ENCODE data around the gene DPYSL3. TPM values are rescaled to one million over a fixed set of nuclear protein-coding genes. Genes with fewer than 3 reads are reported as not detected.

Gene DPYSL3
- total RNA-seq, 1 donor from 2014 or later, result 102 TPM

GRCh38 chr5:147445917-147446316 lies 64.0 kb downstream of the DPYSL3 start:
- H3K36me3 Mint-ChIP-seq (ENCODE audit: low read depth), result peaks cover 9% of the 10 kb centered on the region
- peaks cover 5% of the 10 kb centered on the region for H3K9me3 Mint-ChIP-seq
- no peak overlapping the region for H3K27ac Mint-ChIP-seq (ENCODE audit: unreplicated experiment)
- peak overlapping the region; percentile 33 for H3K4me3 Mint-ChIP-seq
- H3K4me1 Mint-ChIP-seq, result peaks cover 53% of the 10 kb centered on the region
- H3K27me3 Mint-ChIP-seq (ENCODE audit: low read depth), result peaks cover 4% of the 10 kb centered on the region
- no peak for TF ChIP-seq CTCF (conservative IDR thresholded peaks at IDR 0.05)
- DNase-seq (ENCODE audit: low read depth, low spot score), result no peak

- H3K9me3 Mint-ChIP-seq, result peaks cover 5% of the 10 kb centered on the region
- peaks cover 9% of the 10 kb centered on the region for H3K36me3 Mint-ChIP-seq (ENCODE audit: low read depth)
- no peak for DNase-seq (ENCODE audit: low read depth, low spot score)
- H3K27me3 Mint-ChIP-seq (ENCODE audit: low read depth), result no peaks in the 10 kb centered on the region
- peaks cover 54% of the 10 kb centered on the region for H3K4me1 Mint-ChIP-seq
- peak overlapping the region; percentile 47 for H3K4me3 Mint-ChIP-seq
- H3K27ac Mint-ChIP-seq (ENCODE audit: unreplicated experiment), result no peak overlapping the region
- TF ChIP-seq CTCF (conservative IDR thresholded peaks at IDR 0.05), result no peak
Measured at GRCh38 chr5:147445090-147445489, 64.8 kb downstream of the DPYSL3 start.

- peaks cover 66% of the 10 kb centered on the region for H3K4me1 Mint-ChIP-seq
- TF ChIP-seq CTCF (conservative IDR thresholded peaks at IDR 0.05), result no peak
- peaks cover 11% of the 10 kb centered on the region for H3K36me3 Mint-ChIP-seq (ENCODE audit: low read depth)
- no peak for DNase-seq (ENCODE audit: low read depth, low spot score)
- H3K9me3 Mint-ChIP-seq, result peaks cover 5% of the 10 kb centered on the region
- peak overlapping the region; percentile 82 for H3K27ac Mint-ChIP-seq (ENCODE audit: unreplicated experiment)
- no peak overlapping the region for H3K4me3 Mint-ChIP-seq
- no peaks in the 10 kb centered on the region for H3K27me3 Mint-ChIP-seq (ENCODE audit: low read depth)
Measured at GRCh38 chr5:147442224-147442623, 67.6 kb downstream of the DPYSL3 start.

GRCh38 chr5:147441191-147441695 lies 68.6 kb downstream of the DPYSL3 start:
- peaks cover 65% of the 10 kb centered on the region for H3K4me1 Mint-ChIP-seq
- no peak for TF ChIP-seq CTCF (conservative IDR thresholded peaks at IDR 0.05)

GRCh38 chr5:147439254-147439653 lies 70.6 kb downstream of the DPYSL3 start:
- Mint-ChIP-seq H3K4me3 (no peak overlapping the region), H3K27ac (ENCODE audit: unreplicated experiment) (peak overlapping the region; percentile 3), H3K27me3 (ENCODE audit: low read depth) (no peaks in the 10 kb centered on the region), H3K4me1 (peaks cover 53% of the 10 kb centered on the region), H3K9me3 (peaks cover 5% of the 10 kb centered on the region), H3K36me3 (ENCODE audit: low read depth) (peaks cover 10% of the 10 kb centered on the region)
- TF ChIP-seq CTCF (conservative IDR thresholded peaks at IDR 0.05), result no peak
- DNase-seq (ENCODE audit: low read depth, low spot score), result no peak

More at GRCh38 chr5:147441191-147441695, 68.6 kb downstream of the DPYSL3 start:
- Mint-ChIP-seq H3K27me3 (ENCODE audit: low read depth) (no peaks in the 10 kb centered on the region), H3K9me3 (peaks cover 5% of the 10 kb centered on the region), H3K36me3 (ENCODE audit: low read depth) (peaks cover 10% of the 10 kb centered on the region), H3K4me3 (no peak overlapping the region), H3K27ac (ENCODE audit: unreplicated experiment) (no peak overlapping the region)
- no peak for DNase-seq (ENCODE audit: low read depth, low spot score)

All from neural crest cell (in vitro differentiated cells).